Spleen (tissue), 7 donors: ENCODE data around the gene SPIRE1.

Experiments used
- CTCF ChIP-seq, 11 experiments: fragments of 200-600 bp in 7 of 11; fragments of 450-650 bp in 4 of 11; sonication (generic) in 4 of 11; IDR thresholded peaks in 8 of 11; conservative IDR thresholded peaks in 3 of 11; 1 replicate in 7 of 11; 2 replicates in 4 of 11; pipeline versions ENCODE4 v1.4.0 to v1.8.0; 2016 to 2021; ENCODE audit warnings: antibody characterized with exemption in 11 of 11, inconsistent platforms in 4 of 11, mild to moderate bottlenecking in 1 of 11
- POLR2A ChIP-seq, 3 donors: fragments of 450-650 bp; IDR thresholded peaks; one replicate each; pipeline ENCODE4 v1.5.1; 2017; ENCODE audit warnings: antibody characterized with exemption in 3 of 3, mild to moderate bottlenecking in 1 of 3
- POLR2AphosphoS5 ChIP-seq, 3 donors: sonication (generic); formaldehyde crosslinking; IDR thresholded peaks; one replicate each; pipeline ENCODE4 v1.5.1; 2017; ENCODE audit warnings: antibody characterized with exemption in 3 of 3
- donor health status: DM: no; HTN: no; CAD: no; lungs with moderate emphysema.
- donor health status: DM: no; HTN: no; CAD: no.
- donor health status: DM: no; HTN: no; CAD: no.

- TF ChIP-seq POLR2A (IDR thresholded peaks at IDR 0.05) (no peak), POLR2AphosphoS5 (IDR thresholded peaks at IDR 0.05) (no peak), CTCF (IDR thresholded peaks at IDR 0.05 in 8 of 11, conservative IDR thresholded peaks at IDR 0.05 in 3 of 11) (no peak)
Measured at GRCh38 chr18:12462242-12462641, 195.7 kb downstream of the SPIRE1 start.
